Heart left ventricle (tissue), 16 donors: ENCODE data around the gene PRADC1. TPM values are rescaled to one million over a fixed set of nuclear protein-coding genes. Genes with fewer than 3 reads are reported as not detected.
A peak's percentile ranks its signal among the peaks of the same experiment; 100 is the strongest.

ENCODE experiments used
- ATAC-seq, 4 donors: fragments of 200-7000 bp; cut with Tn5 transposase; one replicate each; pipeline ENCODE4 v1.9.1; 2020 to 2022; ENCODE audit warnings: moderate library complexity in 4 of 4, mild to moderate bottlenecking in 3 of 4, moderate number of reproducible peaks in 1 of 4
- DNase-seq, 5 donors: peaks; one replicate each; pipeline ENCODE4 v3.0.0-alpha.2; 2020
- H3K27ac ChIP-seq, 12 donors: fragments of 200-600 bp; sonication (generic) in 4 of 12; one replicate each; pipeline versions ENCODE4 v1.5.0 to v1.8.0; 2016 to 2022; ENCODE audit warnings: mild to moderate bottlenecking in 2 of 12
- H3K27me3 ChIP-seq, 9 donors: fragments of 200-600 bp; sonication (generic) in 2 of 9; one replicate each; pipeline versions ENCODE4 v1.5.1 to v1.8.0; 2016 to 2022; ENCODE audit warnings: mild to moderate bottlenecking in 3 of 9
- H3K36me3 ChIP-seq, 9 donors: fragments of 200-600 bp; sonication (generic) in 2 of 9; one replicate each; pipeline versions ENCODE4 v1.5.0 to v1.8.0; 2018 to 2022; ENCODE audit warnings: mild to moderate bottlenecking in 2 of 9
- H3K4me1 ChIP-seq, 12 donors: fragments of 200-600 bp; sonication (generic) in 4 of 12; one replicate each; pipeline versions ENCODE4 v1.5.0 to v1.8.0; 2016 to 2022; ENCODE audit warnings: mild to moderate bottlenecking in 3 of 12
- H3K4me3 ChIP-seq, 12 donors: fragments of 200-600 bp; sonication (generic) in 4 of 12; one replicate each; pipeline versions ENCODE4 v1.5.0 to v1.8.0; 2017 to 2022; ENCODE audit warnings: mild to moderate bottlenecking in 9 of 12, moderate library complexity in 4 of 12
- H3K9me3 ChIP-seq, 12 donors: fragments of 200-600 bp; sonication (generic) in 4 of 12; one replicate each; pipeline versions ENCODE4 v1.5.0 to v1.8.0; 2016 to 2022; ENCODE audit warnings: mild to moderate bottlenecking in 1 of 12
- POLR2A ChIP-seq, 2 donors: fragments of 450-650 bp; IDR thresholded peaks; one replicate each; pipeline ENCODE4 v1.6.1; 2017; ENCODE audit warnings: antibody characterized with exemption in 2 of 2, mild to moderate bottlenecking in 2 of 2, moderate library complexity in 2 of 2
- WGBS, 4 donors: extraction: QIAGEN DNeasy Blood & Tissue Kit in 2 of 4; methylation state at CpG; one replicate each; pipeline versions ENCODE4 v1.1.5 to v1.1.7; 2013 to 2018; 5-methylcytosine and 5-hydroxymethylcytosine counted together
- intact Hi-C, 10 donors: fragments of 100-400 bp; cut with DNase I; formaldehyde crosslinking; loops; one replicate each; pipeline versions ENCODE4 v1.11.1 to v1.14.2; 2022
- polyA plus RNA-seq, 2 donors: library from polyadenylated mRNA; stranded (reverse); fragments of 200-250 nt; gene quantifications; one replicate each; pipeline ENCODE4 v1.2.3, GENCODE V29; 2013
- total RNA-seq, 9 donors: library from RNA; depleted of rRNA in 2 of 9; stranded (reverse); fragments of >200 nt in 2 of 9; fragmentation: NEBNext Ultra II Directional in 3 of 9; extraction: Animal tissue kit (Norgen Biotek cat#: 25700) in 3 of 9; gene quantifications; one replicate each; pipeline versions ENCODE4 v1.1.0 to v1.2.4, GENCODE V29; 2016 to 2023
- TF ChIP-seq, protein P1 (sequence below), 12 donors: fragments of 200-600 bp; sonication (generic) in 4 of 12; IDR thresholded peaks; one replicate each; pipeline versions ENCODE4 v1.5.0 to v1.8.0; 2018 to 2022; ENCODE audit warnings: antibody characterized with exemption in 12 of 12, mild to moderate bottlenecking in 5 of 12
- donor health status: ischemic (EF 13 %, LVEDD 7.1; RV severe dilation, severe dysfunction).
- donor health status: healthy with polysubstance abuse.
- donor health status: DM: no; HTN: yes; CAD: no.
- donor health status: DM: no; HTN: no; CAD: no.
- donor health status: ischemic (EF 25% LVEDD 6.9; RV normal size, moderate dysfunction).
- donor health status: ischemic (EF 25% LVEDD 5.7; RV mildly dilated, moderate dysfunction).
- donor health status: healthy.
- donor health status: DM: yes; HTN: yes; CAD: no.
- donor health status: ischemic (EF 35%, LVEDD 5.7; RV mildly dilated, moderate dysfunction).
- donor health status: nonischemic (EF 11% LVEDD 7.7; RV severe dilation, severe dysfunction).
- donor health status: DM: yes; HTN: yes; CAD: no.
- donor health status: PGD.
- donor health status: ischemic (EF 29% LVEDD 5.4; RV normal size, mild dysfunction).
- donor health status: nonischemic (EF 23%, LVEDD 6.1; RV moderate dilation, normal function).

PRADC1 gene
- total and polyA plus RNA-seq, 11 donors = 57.2 to 155 (median 86.4) TPM

DNA sequence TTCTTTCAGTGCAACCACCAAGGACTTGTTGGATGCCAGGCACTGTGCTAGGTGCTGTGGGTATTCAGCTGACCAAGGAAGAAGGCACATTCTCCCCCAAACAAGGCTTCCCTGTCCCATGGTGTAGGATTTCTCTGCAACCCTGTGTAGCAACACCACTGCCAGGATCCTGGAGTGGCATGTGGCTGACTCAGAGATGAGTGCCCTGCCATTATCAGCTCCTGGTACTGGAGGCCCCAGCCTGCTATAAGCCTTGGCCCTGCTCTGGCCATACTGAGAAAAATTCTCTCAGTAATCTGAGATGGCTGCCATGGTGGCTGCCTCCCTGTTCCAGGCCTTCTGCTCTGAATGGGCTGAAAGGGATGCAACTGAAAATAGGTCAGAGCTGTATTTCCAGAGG, 14.7 kb downstream of the PRADC1 start:
- intact Hi-C loops = no loop called here
- H3K27me3 ChIP-seq = no peaks in the 10 kb centered on the region
- ATAC-seq (peak; percentile 40 to 51 (median 44)), DNase-seq (peak in 1 of 5 donors; percentile 52)
- no peak overlapping the region for H3K4me3 ChIP-seq
- H3K9me3 ChIP-seq = no peaks in the 10 kb centered on the region
- H3K36me3 ChIP-seq = peaks cover 0 to 42% (median 32%) of the 10 kb centered on the region in 9 donors
- peak overlapping the region in 5 of 12 donors; percentile 19 to 53 (median 22) for H3K27ac ChIP-seq
- no peak for TF ChIP-seq POLR2A (IDR thresholded peaks at IDR 0.05)
- TF ChIP-seq, protein P1, sequence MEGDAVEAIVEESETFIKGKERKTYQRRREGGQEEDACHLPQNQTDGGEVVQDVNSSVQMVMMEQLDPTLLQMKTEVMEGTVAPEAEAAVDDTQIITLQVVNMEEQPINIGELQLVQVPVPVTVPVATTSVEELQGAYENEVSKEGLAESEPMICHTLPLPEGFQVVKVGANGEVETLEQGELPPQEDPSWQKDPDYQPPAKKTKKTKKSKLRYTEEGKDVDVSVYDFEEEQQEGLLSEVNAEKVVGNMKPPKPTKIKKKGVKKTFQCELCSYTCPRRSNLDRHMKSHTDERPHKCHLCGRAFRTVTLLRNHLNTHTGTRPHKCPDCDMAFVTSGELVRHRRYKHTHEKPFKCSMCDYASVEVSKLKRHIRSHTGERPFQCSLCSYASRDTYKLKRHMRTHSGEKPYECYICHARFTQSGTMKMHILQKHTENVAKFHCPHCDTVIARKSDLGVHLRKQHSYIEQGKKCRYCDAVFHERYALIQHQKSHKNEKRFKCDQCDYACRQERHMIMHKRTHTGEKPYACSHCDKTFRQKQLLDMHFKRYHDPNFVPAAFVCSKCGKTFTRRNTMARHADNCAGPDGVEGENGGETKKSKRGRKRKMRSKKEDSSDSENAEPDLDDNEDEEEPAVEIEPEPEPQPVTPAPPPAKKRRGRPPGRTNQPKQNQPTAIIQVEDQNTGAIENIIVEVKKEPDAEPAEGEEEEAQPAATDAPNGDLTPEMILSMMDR (IDR thresholded peaks at IDR 0.05) = no peak
- H3K4me1 ChIP-seq = peaks cover 0 to 27% (median 11%) of the 10 kb centered on the region in 12 donors

DNA sequence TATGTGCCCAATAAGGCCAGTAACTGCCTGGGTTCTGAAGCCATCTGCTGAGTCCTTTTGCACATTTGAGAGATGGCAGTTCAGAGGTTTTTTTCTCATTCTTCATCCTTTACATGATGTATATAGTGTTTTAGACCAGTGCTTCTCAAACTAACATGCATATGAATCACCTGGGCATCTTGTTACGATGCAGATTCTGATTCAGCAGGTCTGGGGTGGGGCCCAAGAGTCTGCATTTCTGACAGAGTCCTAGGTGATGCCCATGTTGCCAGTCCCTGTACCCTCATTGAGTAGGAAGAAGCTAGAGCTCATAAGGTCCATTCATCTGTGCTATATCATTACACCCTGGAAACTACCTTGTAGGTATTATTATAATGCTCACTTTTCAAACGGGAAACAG, 15.2 kb downstream of the PRADC1 start:
- intact Hi-C loops = no loop called here
- Histone ChIP-seq H3K4me3 (no peak overlapping the region), H3K4me1 (peaks cover 0 to 28% (median 11%) of the 10 kb centered on the region in 12 donors), H3K27me3 (no peaks in the 10 kb centered on the region), H3K9me3 (no peaks in the 10 kb centered on the region), H3K27ac (peak overlapping the region in 1 of 12 donors; percentile 19), H3K36me3 (peaks cover 0 to 37% (median 27%) of the 10 kb centered on the region in 9 donors)
- ATAC-seq (no peak), DNase-seq (no peak)
- 83 to 97% (median 86%) methylated on average over 2 of the region's 2 CpGs for WGBS, 4 donors
- TF ChIP-seq, protein P1 (IDR thresholded peaks at IDR 0.05) = no peak
- TF ChIP-seq POLR2A (IDR thresholded peaks at IDR 0.05) = no peak

DNA sequence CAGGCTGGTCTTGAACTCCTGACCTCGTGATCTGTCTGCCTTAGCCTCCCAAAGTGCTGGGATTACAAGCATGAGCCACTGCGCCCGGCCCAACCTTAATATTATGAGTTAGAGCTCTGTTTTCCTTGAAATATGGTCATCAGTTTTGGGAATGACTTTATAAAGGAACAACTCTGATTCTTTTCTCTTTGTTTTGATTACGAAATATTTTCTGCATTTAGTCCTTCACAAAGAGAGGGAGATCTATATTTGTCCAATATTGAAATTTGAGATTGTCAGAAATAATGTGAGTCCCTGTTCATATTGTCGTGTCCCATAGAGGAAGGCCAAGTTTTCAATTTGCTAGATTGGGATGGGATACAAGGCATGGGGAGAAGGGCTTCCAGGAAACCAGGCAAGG, 15.9 kb downstream of the PRADC1 start:
- intact Hi-C loops = no loop called here
- no peak overlapping the region for H3K4me3 ChIP-seq
- no peaks in the 10 kb centered on the region for H3K9me3 ChIP-seq
- TF ChIP-seq POLR2A (IDR thresholded peaks at IDR 0.05) = no peak
- TF ChIP-seq, protein P1 (IDR thresholded peaks at IDR 0.05) = no peak
- ATAC-seq (no peak), DNase-seq (no peak)
- H3K27me3 ChIP-seq = no peaks in the 10 kb centered on the region
- peaks cover 0 to 31% (median 21%) of the 10 kb centered on the region in 9 donors for H3K36me3 ChIP-seq
- H3K27ac ChIP-seq = no peak overlapping the region
- WGBS, 4 donors = 87 to 95% (median 93%) methylated on average over 5 of the region's 5 CpGs
- H3K4me1 ChIP-seq = peaks cover 0 to 33% (median 15%) of the 10 kb centered on the region in 12 donors

DNA sequence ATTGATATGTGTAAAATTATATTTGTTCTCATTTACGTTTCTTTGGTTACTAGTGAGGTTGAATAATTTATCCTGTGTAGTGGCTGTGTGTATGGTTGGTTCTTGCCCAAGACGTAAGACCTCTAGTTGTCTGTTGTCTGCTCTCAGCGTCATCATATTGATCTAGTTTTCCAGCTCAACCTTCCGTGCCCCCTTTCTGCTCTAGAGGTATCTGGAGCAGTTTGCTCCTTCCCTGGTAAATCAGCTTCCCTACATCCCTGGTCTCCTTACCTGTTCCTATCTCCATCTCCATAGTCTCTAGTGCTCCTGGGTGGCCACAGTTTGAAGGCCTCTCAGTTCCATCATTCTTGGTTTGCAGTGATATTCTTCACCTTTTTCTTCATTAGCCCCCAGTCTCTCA, 17.8 kb downstream of the PRADC1 start:
- Histone ChIP-seq H3K9me3 (no peaks in the 10 kb centered on the region), H3K27me3 (no peaks in the 10 kb centered on the region), H3K4me1 (peaks cover 0 to 36% (median 15%) of the 10 kb centered on the region in 12 donors), H3K36me3 (peaks cover 0 to 13% (median 2%) of the 10 kb centered on the region in 9 donors), H3K27ac (peak overlapping the region in 4 of 12 donors; percentile 44 to 85 (median 81)), H3K4me3 (peak overlapping the region in 7 of 12 donors; percentile 80 to 100 (median 94))
- 82 to 89% (median 85%) methylated on average over 4 of the region's 4 CpGs for WGBS, 4 donors
- DNase-seq = no peak
- no peak for TF ChIP-seq POLR2A (IDR thresholded peaks at IDR 0.05)
- TF ChIP-seq, protein P1 (IDR thresholded peaks at IDR 0.05) = no peak
- intact Hi-C loops = no loop called here
- ATAC-seq = no peak
